Measurements from ENCODE around the gene RAB3A.

RAB3A gene

GRCh38 chr19:18147396-18147795 is 56.4 kb downstream of the RAB3A start:
- FAIRE-seq = no peak
